Activated CD4-positive, alpha-beta T cell treated with anti-CD3 and anti-CD28 coated beads, Interleukin-2, amount 50 U/mL, for 24 hours (primary cell): ENCODE results near the gene USP30.

Experiments used
- DNase-seq, 2 donors: peaks; one replicate each; pipeline ENCODE4 v3.0.0-alpha.2; 2020; ENCODE audit warnings: low read depth in 1 of 2, low spot score in 1 of 2

Gene USP30

GRCh38 chr12:109125791-109126190 is 73.4 kb downstream of the USP30 start:
- no peak for DNase-seq

- DNase-seq, result no peak
Measured at GRCh38 chr12:109126784-109127183, 74.4 kb downstream of the USP30 start.

GRCh38 chr12:109127533-109128242 is 75.3 kb downstream of the USP30 start:
- no peak for DNase-seq

GRCh38 chr12:109130297-109131153 is 78.1 kb downstream of the USP30 start:
- no peak for DNase-seq

GRCh38 chr12:109131154-109132050 is 79.0 kb downstream of the USP30 start:
- DNase-seq, result no peak

GRCh38 chr12:109134186-109134917 is 82.0 kb downstream of the USP30 start:
- DNase-seq, result no peak

GRCh38 chr12:109137055-109137454 is 84.7 kb downstream of the USP30 start:
- no peak for DNase-seq
